GM10248 (cell line): ENCODE measurements around the gene ADM5.

ENCODE experiments used
- CTCF ChIA-PET: fragments of 300-600 bp; sonication (Branson Sonifier 250); formaldehyde crosslinking; extraction: SDS; loops from one replicate; lab custom pipeline; 2021; ENCODE audit warnings: antibody characterized with exemption; lab: Yijun Ruan, JAX
- POLR2A ChIA-PET: fragments of 350-650 bp; sonication (Branson Sonifier 250); formaldehyde crosslinking; extraction: SDS; loops from one replicate; lab custom pipeline; 2020; ENCODE audit warnings: antibody characterized with exemption; lab: Yijun Ruan, JAX
- DNase-seq: peaks from one replicate; pipeline ENCODE4 v3.0.0; 2012; ENCODE audit errors: extremely low spot score
- TF ChIP-seq, protein P1 (sequence below): IDR thresholded peaks from 2 replicates; pipeline ENCODE4 v1.5.1; 2012; ENCODE audit warnings: mild to moderate bottlenecking, low read depth; ENCODE audit errors: extremely low read depth, missing control alignments, control extremely low read depth

ADM5 gene

DNA sequence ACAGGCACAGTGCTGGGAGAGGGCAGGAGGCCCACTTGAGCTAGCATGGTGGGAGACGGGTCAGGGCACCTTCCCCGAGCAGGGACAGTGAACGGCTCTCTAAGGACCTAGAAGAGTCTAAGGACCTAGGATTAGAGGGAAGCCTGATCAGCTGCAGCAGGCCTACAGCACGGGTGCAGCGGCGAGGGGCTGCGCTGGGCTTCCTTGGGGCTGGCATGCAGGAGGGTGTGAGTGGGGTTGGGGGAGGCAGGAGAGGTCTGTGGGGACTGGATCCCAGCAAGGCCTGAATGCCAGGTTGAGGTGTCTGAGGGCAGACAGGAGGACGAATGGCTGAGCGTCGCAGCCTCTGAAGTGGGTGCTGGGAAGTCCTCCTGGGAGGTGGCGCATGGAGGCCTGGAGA is 43.8 kb upstream of the ADM5 start:
- TF ChIP-seq, protein P1, sequence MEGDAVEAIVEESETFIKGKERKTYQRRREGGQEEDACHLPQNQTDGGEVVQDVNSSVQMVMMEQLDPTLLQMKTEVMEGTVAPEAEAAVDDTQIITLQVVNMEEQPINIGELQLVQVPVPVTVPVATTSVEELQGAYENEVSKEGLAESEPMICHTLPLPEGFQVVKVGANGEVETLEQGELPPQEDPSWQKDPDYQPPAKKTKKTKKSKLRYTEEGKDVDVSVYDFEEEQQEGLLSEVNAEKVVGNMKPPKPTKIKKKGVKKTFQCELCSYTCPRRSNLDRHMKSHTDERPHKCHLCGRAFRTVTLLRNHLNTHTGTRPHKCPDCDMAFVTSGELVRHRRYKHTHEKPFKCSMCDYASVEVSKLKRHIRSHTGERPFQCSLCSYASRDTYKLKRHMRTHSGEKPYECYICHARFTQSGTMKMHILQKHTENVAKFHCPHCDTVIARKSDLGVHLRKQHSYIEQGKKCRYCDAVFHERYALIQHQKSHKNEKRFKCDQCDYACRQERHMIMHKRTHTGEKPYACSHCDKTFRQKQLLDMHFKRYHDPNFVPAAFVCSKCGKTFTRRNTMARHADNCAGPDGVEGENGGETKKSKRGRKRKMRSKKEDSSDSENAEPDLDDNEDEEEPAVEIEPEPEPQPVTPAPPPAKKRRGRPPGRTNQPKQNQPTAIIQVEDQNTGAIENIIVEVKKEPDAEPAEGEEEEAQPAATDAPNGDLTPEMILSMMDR: no peak
- ChIA-PET POLR2A (no interaction called here), CTCF (interaction anchor here (0.8 to 1.4 kb wide), 2 partner anchors 10 to 30 kb away, joined by 3 to 4 read pairs; no protein-coding TSS in a partner anchor)
- DNase-seq: no peak

DNA sequence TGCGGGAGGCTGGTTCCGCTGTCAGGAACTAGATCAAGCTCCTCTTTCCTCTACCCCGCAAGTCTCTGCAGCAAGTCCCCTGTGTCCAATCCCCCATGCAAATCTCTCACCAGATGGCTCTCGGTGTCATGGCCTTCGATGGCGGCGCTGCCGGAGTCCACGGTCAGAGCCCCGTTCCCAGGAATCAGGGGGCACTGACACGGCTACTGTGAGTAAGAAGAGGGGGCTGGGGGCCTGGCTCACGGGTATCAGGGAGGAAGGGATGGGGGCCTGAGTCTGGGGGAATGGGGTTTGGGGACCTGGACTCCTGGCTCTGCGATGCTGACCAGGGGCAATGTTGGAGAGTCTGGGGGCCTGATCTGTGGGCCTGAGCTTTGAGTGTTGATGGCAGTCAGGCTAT is 43.4 kb upstream of the ADM5 start:
- ChIA-PET CTCF (interaction anchor here (0.8 to 1.4 kb wide), 2 partner anchors 10 to 30 kb away, joined by 3 to 4 read pairs; no protein-coding TSS in a partner anchor), POLR2A (no interaction called here)
- TF ChIP-seq, protein P1: no peak
- DNase-seq: no peak

DNA sequence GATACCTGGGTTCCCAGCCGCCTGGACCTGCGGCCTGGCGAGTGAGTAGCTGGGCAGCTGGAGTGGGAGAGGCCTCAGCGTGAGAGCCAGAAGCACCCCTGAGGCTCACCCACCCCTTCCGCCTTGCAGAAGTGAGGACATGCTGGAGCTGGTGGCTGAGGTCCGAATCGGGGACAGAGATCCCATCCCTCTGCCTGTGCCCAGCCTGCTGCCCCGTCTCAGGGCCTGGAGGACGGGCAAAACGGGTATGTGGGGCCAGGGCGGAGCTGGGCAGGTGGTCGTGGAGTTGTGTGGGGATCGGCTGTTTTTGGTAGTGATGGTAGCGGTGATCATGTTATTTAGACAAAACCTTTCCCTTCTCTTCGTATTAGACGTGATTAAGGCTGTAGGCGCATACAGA is 42.8 kb upstream of the ADM5 start:
- POLR2A ChIA-PET: no interaction called here

GRCh38 chr19:49651029-49651819 is 38.2 kb upstream of the ADM5 start:
- TF ChIP-seq, protein P1: no peak
- POLR2A ChIA-PET: no interaction called here
- DNase-seq: no peak
- CTCF ChIA-PET: no interaction called here

More for the DNA sequence above, 42.8 kb upstream of the ADM5 start:
- CTCF ChIA-PET: interaction anchor here (1.4 kb wide), 1 partner anchor 29 kb away, joined by 3 read pairs; no protein-coding TSS in a partner anchor
- TF ChIP-seq, protein P1: no peak
- DNase-seq: no peak

DNA sequence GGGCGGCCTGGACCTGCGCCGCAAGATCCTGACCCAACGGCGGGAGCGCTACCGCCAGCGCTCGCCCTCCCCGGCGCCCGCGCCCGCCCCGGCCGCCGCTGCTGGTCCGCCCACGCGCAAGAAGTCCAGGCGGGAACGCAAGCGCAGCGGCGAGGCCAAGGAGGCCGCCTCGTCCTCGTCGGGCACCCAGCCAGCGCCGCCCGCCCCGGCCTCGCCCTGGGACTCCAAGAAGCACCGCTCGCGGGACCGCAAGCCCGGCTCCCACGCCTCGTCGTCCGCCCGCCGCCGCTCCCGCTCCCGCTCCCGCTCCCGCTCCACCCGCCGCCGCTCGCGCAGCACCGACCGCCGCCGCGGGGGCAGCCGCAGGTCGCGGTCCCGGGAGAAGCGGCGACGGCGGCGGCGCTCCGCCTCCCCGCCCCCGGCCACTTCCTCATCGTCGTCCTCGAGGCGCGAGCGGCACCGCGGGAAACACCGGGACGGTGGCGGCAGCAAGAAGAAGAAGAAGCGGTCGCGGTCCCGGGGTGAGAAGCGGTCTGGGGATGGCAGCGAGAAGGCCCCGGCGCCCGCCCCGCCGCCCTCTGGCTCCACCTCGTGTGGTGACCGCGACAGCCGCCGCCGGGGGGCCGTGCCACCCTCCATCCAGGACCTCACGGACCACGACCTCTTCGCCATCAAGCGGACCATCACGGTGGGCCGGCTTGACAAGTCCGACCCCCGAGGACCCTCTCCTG is 37.4 kb upstream of the ADM5 start:
- DNase-seq: no peak
- ChIA-PET POLR2A (no interaction called here), CTCF (no interaction called here)

More for the DNA sequence above, 37.4 kb upstream of the ADM5 start:
- TF ChIP-seq, protein P1: no peak
